HepG2 (cell line): ENCODE measurements around the gene VANGL2. TPM values are rescaled to one million over a fixed set of nuclear protein-coding genes. Genes with fewer than 3 reads are reported as not detected.

ENCODE experiments used
- ATAC-seq: fragments of 200-7000 bp; cut with Tn5 transposase; 3 replicates; pipeline ENCODE4 v1.9.1; 2020; ENCODE audit warnings: mild to moderate bottlenecking, moderate library complexity
- BruUV-seq: library from RNA; stranded (reverse); fragments of 400-500 nt; replicated peaks from 2 replicates; lab custom pipeline; 2021; lab: Mats Ljungman, UMichigan
- CTCF ChIA-PET: fragments of 300-600 bp; formaldehyde crosslinking; extraction: SDS; loops from one replicate; lab custom pipeline; 2021; ENCODE audit warnings: low total read pairs, inconsistent platforms, low intra/inter-chr PET ratio; lab: Yijun Ruan, JAX
- POLR2A ChIA-PET: fragments of 350-600 bp; sonication (Branson Sonifier 250); formaldehyde crosslinking; loops from one replicate; lab custom pipeline; 2020; ENCODE audit warnings: antibody characterized with exemption, inconsistent platforms; lab: Yijun Ruan, JAX
- DNase-seq: peaks from one replicate; pipeline ENCODE4 v3.0.0-alpha.2; 2015; ENCODE audit warnings: low spot score
- FAIRE-seq: peaks from 3 replicates; lab custom pipeline; 2011; peaks lifted over from hg19 to GRCh38; lab: Jason Lieb, UNC
- H2AFZ ChIP-seq: one replicate; pipeline ENCODE4 v1.6.1; 2011; ENCODE audit warnings: low read length, inconsistent platforms
- H3K27ac ChIP-seq: fragments of 300-600 bp; 3 replicates; pipeline ENCODE4 v1.8.0; 2011; ENCODE audit warnings: mixed run types, mild to moderate bottlenecking, mixed read lengths, low read length, inconsistent platforms; ENCODE audit not compliant: insufficient read depth; ENCODE audit errors: extremely low read length
- H3K27me3 ChIP-seq, 2 experiments: fragments of 200-600 bp in 1 of 2; 2 replicates in 1 of 2; 3 replicates in 1 of 2; pipeline versions ENCODE4 v1.6.0 to v1.8.0; 2011; ENCODE audit warnings: low read length in 2 of 2, mild to moderate bottlenecking in 2 of 2, moderate library complexity in 2 of 2, inconsistent platforms in 1 of 2; ENCODE audit not compliant: insufficient read depth in 2 of 2, control insufficient read depth in 1 of 2
- H3K36me3 ChIP-seq, 2 experiments: fragments of 200-600 bp in 1 of 2; replicated peaks in 1 of 2; 2 replicates in 1 of 2; 3 replicates in 1 of 2; pipeline versions ENCODE4 v1.5.1 to v1.8.0; 2011; ENCODE audit warnings: low read length in 2 of 2, inconsistent platforms in 1 of 2; ENCODE audit not compliant: insufficient read depth in 2 of 2, control insufficient read depth in 1 of 2
- H3K4me1 ChIP-seq: 2 replicates; pipeline ENCODE4 v1.5.1; 2012; ENCODE audit warnings: low read length, inconsistent platforms; ENCODE audit not compliant: insufficient read depth
- H3K4me2 ChIP-seq: 2 replicates; pipeline ENCODE4 v1.6.0; 2011; ENCODE audit warnings: low read depth, low read length, inconsistent platforms
- H3K4me3 ChIP-seq, 3 experiments: fragments of 200-600 bp in 1 of 3; sonication (generic), shearing (Covaris generic) in 1 of 3; replicated peaks in 1 of 3; 2 replicates each; pipeline ENCODE4 v1.5.1; 2011 to 2016; ENCODE audit warnings: low read length in 3 of 3, inconsistent platforms in 2 of 3, low read depth in 2 of 3, mild to moderate bottlenecking in 2 of 3, control low read depth in 1 of 3, mixed read lengths in 1 of 3; ENCODE audit not compliant: insufficient read depth in 1 of 3
- H3K79me2 ChIP-seq: one replicate; pipeline ENCODE4 v1.6.1; 2011; ENCODE audit warnings: low read length, inconsistent platforms; ENCODE audit not compliant: insufficient read depth
- H3K9ac ChIP-seq: 2 replicates; pipeline ENCODE4 v1.6.0; 2011; ENCODE audit warnings: mild to moderate bottlenecking, low read depth, low read length, inconsistent platforms; ENCODE audit not compliant: insufficient read depth
- H3K9me3 ChIP-seq: 2 replicates; pipeline ENCODE4 v1.5.1; 2012; ENCODE audit warnings: mild to moderate bottlenecking, low read length
- H4K20me1 ChIP-seq: 2 replicates; pipeline ENCODE4 v1.6.0; 2011; ENCODE audit warnings: inconsistent platforms, mild to moderate bottlenecking, low read length, moderate library complexity; ENCODE audit not compliant: insufficient read depth
- DZIP1 ChIP-seq: sonication (generic); formaldehyde crosslinking; IDR thresholded peaks from 2 replicates; pipeline ENCODE4 v1.5.0; 2020; ENCODE audit warnings: mild to moderate bottlenecking, missing genetic modification reagents
- ETV5 ChIP-seq: IDR thresholded peaks from 2 replicates; pipeline ENCODE4 v1.6.1; 2018; ENCODE audit warnings: missing biosample characterization, missing genetic modification reagents, inconsistent platforms, borderline replicate concordance
- PCBP2 ChIP-seq: fragments of 200-400 bp; formaldehyde crosslinking; optimal IDR thresholded peaks from 2 replicates; pipeline ENCODE3; 2018; ENCODE audit warnings: low read length, low read depth; ENCODE audit not compliant: poor library complexity, severe bottlenecking
- ZBTB43 ChIP-seq: sonication (generic); formaldehyde crosslinking; conservative IDR thresholded peaks from 2 replicates; pipeline ENCODE4 v1.4.0; 2020; ENCODE audit warnings: missing genetic modification reagents
- ZBTB7B ChIP-seq: sonication (generic); formaldehyde crosslinking; IDR thresholded peaks from 2 replicates; pipeline ENCODE4 v1.4.0; 2020; ENCODE audit warnings: missing genetic modification reagents
- ZNF343 ChIP-seq: sonication (generic); formaldehyde crosslinking; IDR thresholded peaks from 2 replicates; pipeline ENCODE4 v1.4.0; 2020; ENCODE audit warnings: mild to moderate bottlenecking, missing genetic modification reagents
- ZNF549 ChIP-seq: sonication (generic); formaldehyde crosslinking; IDR thresholded peaks from 2 replicates; pipeline ENCODE4 v1.5.0; 2020; ENCODE audit warnings: missing genetic modification reagents
- ZNF691 ChIP-seq: sonication (generic); formaldehyde crosslinking; IDR thresholded peaks from 2 replicates; pipeline ENCODE4 v1.4.0; 2020; ENCODE audit warnings: missing genetic modification reagents, low read depth, mild to moderate bottlenecking, borderline replicate concordance
- ZSCAN30 ChIP-seq: sonication (generic); formaldehyde crosslinking; IDR thresholded peaks from 2 replicates; pipeline ENCODE4 v1.5.0; 2020; ENCODE audit warnings: mild to moderate bottlenecking, missing genetic modification reagents
- WGBS: methylation state at CpG from one replicate; pipeline ENCODE4 v1.1.6; 2017; ENCODE audit warnings: low lambda C conversion rate; 5-methylcytosine and 5-hydroxymethylcytosine counted together
- in situ Hi-C: cut with HindIII; loops from 2 replicates; pipeline ENCODE4 v1.10.0; 2017; ENCODE audit warnings: low pct_unique_long_range_greater_than_20kb; ENCODE audit not compliant: extremely low pct_ligation_motif_present
- intact Hi-C: fragments of 100-400 bp; cut with micrococcal nuclease; formaldehyde crosslinking; loops from one replicate; pipeline ENCODE4 v1.10.0; 2022; ENCODE audit not compliant: unreplicated experiment
- polyA plus RNA-seq, 8 experiments: library from polyadenylated mRNA; depleted of rRNA in 3 of 8; stranded (reverse) in 7 of 8; unstranded in 1 of 8; fragments of >200 nt; fragmentation: Illumina TruSeq in 4 of 8; extraction: Trizol in 4 of 8; gene quantifications; 2 replicates each; pipeline versions ENCODE4 v1.2.1 to v1.2.3, GENCODE V29; 2011 to 2016; ENCODE audit warnings: low read depth in 4 of 8, missing spikeins in 1 of 8, mixed read lengths in 1 of 8; ENCODE audit not compliant: insufficient read depth in 1 of 8
- total RNA-seq, 5 experiments: library from RNA; depleted of rRNA; stranded (reverse); fragments of >200 nt; fragmentation: Illumina TruSeq; extraction: Trizol; gene quantifications; 2 replicates each; pipeline ENCODE4 v1.2.3, GENCODE V29; 2016; ENCODE audit warnings: low read depth in 1 of 5
- TF ChIP-seq, protein P1 (sequence below): sonication (generic); formaldehyde crosslinking; IDR thresholded peaks from 2 replicates; pipeline ENCODE4 v1.5.0; 2020; ENCODE audit warnings: mild to moderate bottlenecking, missing genetic modification reagents
- TF ChIP-seq, protein P2 (sequence below): sonication (generic); formaldehyde crosslinking; IDR thresholded peaks from 2 replicates; pipeline ENCODE4 v1.5.0; 2020; ENCODE audit warnings: missing genetic modification reagents
- TF ChIP-seq, protein P3 (sequence below): sonication (generic); formaldehyde crosslinking; IDR thresholded peaks from 2 replicates; pipeline ENCODE4 v1.5.0; 2020; ENCODE audit warnings: mild to moderate bottlenecking, low read depth, missing genetic modification reagents, borderline replicate concordance

Gene VANGL2
- total and polyA plus RNA-seq, 2 of the 13 experiments (the other 11 are each of a cell fraction or from before 2014, with no cell fraction given): 0.09 TPM; not detected in 1

DNA sequence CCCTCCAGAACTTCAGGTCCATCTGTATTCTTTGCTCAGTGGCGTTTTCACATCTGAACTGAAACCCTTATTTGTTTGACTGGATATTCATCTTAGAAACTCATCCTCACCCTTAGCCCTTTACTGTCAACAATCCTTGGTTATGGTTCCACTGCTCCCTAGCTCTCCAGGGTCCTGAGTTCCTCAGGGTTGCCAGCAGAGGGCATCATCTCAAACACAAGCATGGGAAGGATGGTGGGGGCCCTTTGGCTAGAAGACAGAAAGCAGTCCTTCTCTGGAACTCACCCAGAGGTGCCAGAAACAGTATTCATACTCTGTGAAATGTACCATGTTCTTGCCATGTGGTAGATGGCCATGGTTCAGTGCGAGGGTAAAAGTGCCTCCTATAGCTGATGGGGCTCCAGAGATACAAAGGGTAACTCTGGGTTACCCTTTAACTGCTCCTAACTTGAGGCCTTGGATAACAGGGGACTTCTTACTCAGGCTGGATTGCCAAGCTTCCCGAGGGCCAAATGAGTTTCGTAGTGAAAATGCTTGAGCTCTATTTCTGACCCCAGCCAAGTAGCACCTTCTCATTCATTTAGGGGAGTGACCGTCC, 45.9 kb upstream of the VANGL2 start (continued):
- TF ChIP-seq, protein P1, sequence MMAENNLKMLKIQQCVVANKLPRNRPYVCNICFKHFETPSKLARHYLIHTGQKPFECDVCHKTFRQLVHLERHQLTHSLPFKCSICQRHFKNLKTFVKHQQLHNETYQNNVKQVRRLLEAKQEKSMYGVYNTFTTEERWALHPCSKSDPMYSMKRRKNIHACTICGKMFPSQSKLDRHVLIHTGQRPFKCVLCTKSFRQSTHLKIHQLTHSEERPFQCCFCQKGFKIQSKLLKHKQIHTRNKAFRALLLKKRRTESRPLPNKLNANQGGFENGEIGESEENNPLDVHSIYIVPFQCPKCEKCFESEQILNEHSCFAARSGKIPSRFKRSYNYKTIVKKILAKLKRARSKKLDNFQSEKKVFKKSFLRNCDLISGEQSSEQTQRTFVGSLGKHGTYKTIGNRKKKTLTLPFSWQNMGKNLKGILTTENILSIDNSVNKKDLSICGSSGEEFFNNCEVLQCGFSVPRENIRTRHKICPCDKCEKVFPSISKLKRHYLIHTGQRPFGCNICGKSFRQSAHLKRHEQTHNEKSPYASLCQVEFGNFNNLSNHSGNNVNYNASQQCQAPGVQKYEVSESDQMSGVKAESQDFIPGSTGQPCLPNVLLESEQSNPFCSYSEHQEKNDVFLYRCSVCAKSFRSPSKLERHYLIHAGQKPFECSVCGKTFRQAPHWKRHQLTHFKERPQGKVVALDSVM (CRISPR knock-in tag): no peak

- ATAC-seq: no peak
- no TSS peak for BruUV-seq
- CTCF ChIA-PET: no interaction called here
These were observed 42.9 kb upstream of the VANGL2 start for GRCh38 chr1:160357286-160358002.

More at GRCh38 chr1:160357286-160358002, 42.9 kb upstream of the VANGL2 start:
- Histone ChIP-seq H3K4me2 (no peak overlapping the region), H3K4me1 (peaks cover 7% of the 10 kb centered on the region; the same call in 1 of the 2 replicates), H3K36me3 (peaks cover 28 to 60% of the 10 kb centered on the region in 2 experiments), H4K20me1 (no peaks in the 10 kb centered on the region), H2AFZ (no peak overlapping the region), H3K9ac (no peak overlapping the region), H3K27ac (no peak overlapping the region), H3K79me2 (no peaks in the 10 kb centered on the region), H3K9me3 (no peaks in the 10 kb centered on the region), H3K4me3 (no peak overlapping the region), H3K27me3 (no peaks in the 10 kb centered on the region)
- intact Hi-C loops (no loop called here), in situ Hi-C loops (no loop called here)
- TF ChIP-seq, protein P2, sequence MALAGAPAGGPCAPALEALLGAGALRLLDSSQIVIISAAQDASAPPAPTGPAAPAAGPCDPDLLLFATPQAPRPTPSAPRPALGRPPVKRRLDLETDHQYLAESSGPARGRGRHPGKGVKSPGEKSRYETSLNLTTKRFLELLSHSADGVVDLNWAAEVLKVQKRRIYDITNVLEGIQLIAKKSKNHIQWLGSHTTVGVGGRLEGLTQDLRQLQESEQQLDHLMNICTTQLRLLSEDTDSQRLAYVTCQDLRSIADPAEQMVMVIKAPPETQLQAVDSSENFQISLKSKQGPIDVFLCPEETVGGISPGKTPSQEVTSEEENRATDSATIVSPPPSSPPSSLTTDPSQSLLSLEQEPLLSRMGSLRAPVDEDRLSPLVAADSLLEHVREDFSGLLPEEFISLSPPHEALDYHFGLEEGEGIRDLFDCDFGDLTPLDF (CRISPR knock-in tag): no peak
- TF ChIP-seq ZNF691 (CRISPR knock-in tag) (no peak), ZBTB7B (CRISPR knock-in tag) (no peak), ZSCAN30 (CRISPR knock-in tag) (no peak), ZNF343 (CRISPR knock-in tag) (no peak), DZIP1 (no peak), PCBP2 (no peak), ZNF549 (CRISPR knock-in tag) (no peak), ETV5 (CRISPR knock-in tag) (no peak), ZBTB43 (CRISPR knock-in tag) (no peak)
- TF ChIP-seq, protein P3, sequence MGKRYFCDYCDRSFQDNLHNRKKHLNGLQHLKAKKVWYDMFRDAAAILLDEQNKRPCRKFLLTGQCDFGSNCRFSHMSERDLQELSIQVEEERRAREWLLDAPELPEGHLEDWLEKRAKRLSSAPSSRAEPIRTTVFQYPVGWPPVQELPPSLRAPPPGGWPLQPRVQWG (CRISPR knock-in tag): no peak
- WGBS: 99% methylated on average over 7 of the region's 7 CpGs
- POLR2A ChIA-PET: interaction anchor here (1.1 kb wide), 1 partner anchor 13 kb away, joined by 4 read pairs; no protein-coding TSS in a partner anchor
- no peak for DNase-seq
- no peak for FAIRE-seq
